ENCODE measurements around the gene LCN10. TPM values are rescaled to one million over a fixed set of nuclear protein-coding genes. Genes with fewer than 3 reads are reported as not detected.

Gene LCN10
- total RNA-seq, 2 donors from 2014 or later, result 0.91 to 1.1 TPM

- Mint-ChIP-seq H3K4me3 (no peak overlapping the region), H3K27ac (no peak overlapping the region), H3K27me3 (ENCODE audit: insufficient read depth) (peaks cover 6% of the 10 kb centered on the region), H3K9me3 (peaks cover 3% of the 10 kb centered on the region), H3K36me3 (ENCODE audit: low read depth) (peaks cover 5% of the 10 kb centered on the region), H3K4me1 (peaks cover 4% of the 10 kb centered on the region)
- Histone ChIP-seq H3K4me3 (ENCODE audit: low read length) (no peak overlapping the region), H3K27me3 (ENCODE audit: control insufficient read depth, insufficient read depth, low read length, poor library complexity, severe bottlenecking) (no peaks in the 10 kb centered on the region), H3K9me3 (ENCODE audit: control insufficient read depth, low read length) (no peaks in the 10 kb centered on the region), H3K27ac (ENCODE audit: low read depth, low read length) (no peak overlapping the region), H3K9ac (ENCODE audit: extremely low read depth, low read length, poor library complexity, severe bottlenecking) (no peak overlapping the region), H3K4me1 (ENCODE audit: control insufficient read depth, insufficient read depth, low read length) (no peaks in the 10 kb centered on the region), H3K36me3 (ENCODE audit: control insufficient read depth, insufficient read depth, low read length) (no peaks in the 10 kb centered on the region)
- no peak for TF ChIP-seq CTCF (conservative IDR thresholded peaks at IDR 0.05)
- DNase-seq, result no peak
- WGBS, 2 experiments (ENCODE audit: insufficient coverage in 1 of 2, insufficient read length in 1 of 2), result 87 to 89% methylated on average over 9 to 12 of the region's 12 CpGs
Measured at GRCh38 chr9:136734837-136735496, 7.8 kb downstream of the LCN10 start.

- peaks cover 10% of the 10 kb centered on the region for H3K27me3 Mint-ChIP-seq (ENCODE audit: insufficient read depth)
- H3K27ac Mint-ChIP-seq, result no peak overlapping the region
- Histone ChIP-seq H3K36me3 (ENCODE audit: control insufficient read depth, insufficient read depth, low read length) (no peaks in the 10 kb centered on the region), H3K9me3 (ENCODE audit: control insufficient read depth, low read length) (no peaks in the 10 kb centered on the region), H3K4me1 (ENCODE audit: control insufficient read depth, insufficient read depth, low read length) (peaks cover 3% of the 10 kb centered on the region), H3K4me3 (ENCODE audit: low read length) (no peak overlapping the region), H3K27me3 (ENCODE audit: control insufficient read depth, insufficient read depth, low read length, poor library complexity, severe bottlenecking) (no peaks in the 10 kb centered on the region), H3K9ac (ENCODE audit: extremely low read depth, low read length, poor library complexity, severe bottlenecking) (no peak overlapping the region), H3K27ac (ENCODE audit: low read depth, low read length) (no peak overlapping the region)
- 93 to 94% methylated on average over 11 to 12 of the region's 12 CpGs for WGBS, 2 experiments (ENCODE audit: insufficient coverage in 1 of 2, insufficient read length in 1 of 2)
- no peak overlapping the region for H3K4me3 Mint-ChIP-seq
- no peak for TF ChIP-seq CTCF (conservative IDR thresholded peaks at IDR 0.05)
- DNase-seq, result no peak
- H3K4me1 Mint-ChIP-seq, result peaks cover 4% of the 10 kb centered on the region
- peaks cover under 1% of the 10 kb centered on the region for H3K9me3 Mint-ChIP-seq
- H3K36me3 Mint-ChIP-seq (ENCODE audit: low read depth), result peaks cover 5% of the 10 kb centered on the region
Measured at GRCh38 chr9:136733611-136734010, 9.1 kb downstream of the LCN10 start.

- H3K27me3 Mint-ChIP-seq (ENCODE audit: insufficient read depth), result peaks cover 6% of the 10 kb centered on the region
- H3K27ac Mint-ChIP-seq, result no peak overlapping the region
- no peak overlapping the region for H3K4me3 ChIP-seq (ENCODE audit: low read length)
- H3K9ac ChIP-seq (ENCODE audit: extremely low read depth, low read length, poor library complexity, severe bottlenecking), result no peak overlapping the region
- no peak for TF ChIP-seq CTCF (conservative IDR thresholded peaks at IDR 0.05)
- no peaks in the 10 kb centered on the region for H3K9me3 ChIP-seq (ENCODE audit: control insufficient read depth, low read length)
- no peaks in the 10 kb centered on the region for H3K9me3 Mint-ChIP-seq
- WGBS, 2 experiments (ENCODE audit: insufficient coverage in 1 of 2, insufficient read length in 1 of 2), result 84 to 95% methylated on average over 7 to 16 of the region's 16 CpGs
- H3K36me3 ChIP-seq (ENCODE audit: control insufficient read depth, insufficient read depth, low read length), result no peaks in the 10 kb centered on the region
- peaks cover 5% of the 10 kb centered on the region for H3K36me3 Mint-ChIP-seq (ENCODE audit: low read depth)
- no peaks in the 10 kb centered on the region for H3K27me3 ChIP-seq (ENCODE audit: control insufficient read depth, insufficient read depth, low read length, poor library complexity, severe bottlenecking)
- no peak overlapping the region for H3K4me3 Mint-ChIP-seq
- H3K27ac ChIP-seq (ENCODE audit: low read depth, low read length), result no peak overlapping the region
- peaks cover 4% of the 10 kb centered on the region for H3K4me1 Mint-ChIP-seq
- H3K4me1 ChIP-seq (ENCODE audit: control insufficient read depth, insufficient read depth, low read length), result peaks cover 3% of the 10 kb centered on the region
- peak; percentile 57 for DNase-seq
Measured at GRCh38 chr9:136732444-136733178, 10.1 kb downstream of the LCN10 start.
